SK-N-SH (cell line): ENCODE data around the gene LRRC27. TPM values are rescaled to one million over a fixed set of nuclear protein-coding genes. Genes with fewer than 3 reads are reported as not detected.
A peak's percentile ranks its signal among the peaks of the same experiment; 100 is the strongest.

Source experiments
- CTCF ChIA-PET: fragments of 300-600, 350-600 bp; formaldehyde crosslinking; extraction: SDS; loops from one replicate; lab custom pipeline; 2021; lab: Yijun Ruan, JAX
- POLR2A ChIA-PET: fragments of 350-600 bp; sonication (Branson Sonifier 250); formaldehyde crosslinking; extraction: SDS; loops from one replicate; lab custom pipeline; 2020; ENCODE audit warnings: antibody characterized with exemption, inconsistent platforms; lab: Yijun Ruan, JAX
- DNase-seq: peaks from one replicate; pipeline ENCODE4 v3.0.0; 2012
- H2AFZ ChIP-seq: fragments of 200-600 bp; sonication (generic); 2 replicates; pipeline ENCODE4 v1.8.1; 2016; ENCODE audit warnings: antibody characterized with exemption, mild to moderate bottlenecking, low read depth
- H3F3A ChIP-seq: fragments of 200-600 bp; sonication (generic); replicated peaks from 2 replicates; pipeline ENCODE3; 2016; ENCODE audit warnings: antibody characterized with exemption, mild to moderate bottlenecking; ENCODE audit not compliant: insufficient read depth
- H3K27ac ChIP-seq, 2 experiments: fragments of 200-500 bp in 1 of 2; fragments of 200-600 bp in 1 of 2; sonication (Bioruptor generic) in 1 of 2; sonication (generic), shearing (Covaris generic) in 1 of 2; 2 replicates each; pipeline versions ENCODE4 v1.5.1 to v1.6.1; 2014 to 2016; ENCODE audit warnings: low read depth in 2 of 2, inconsistent platforms in 1 of 2, low read length in 1 of 2, mild to moderate bottlenecking in 1 of 2, mixed read lengths in 1 of 2
- H3K27me3 ChIP-seq: fragments of 200-600 bp; sonication (generic), shearing (Covaris generic); 2 replicates; pipeline ENCODE4 v1.6.1; 2016; ENCODE audit warnings: mixed run types; ENCODE audit not compliant: insufficient read depth
- H3K36me3 ChIP-seq, 2 experiments: fragments of 200-500 bp in 1 of 2; fragments of 200-600 bp in 1 of 2; sonication (Bioruptor generic) in 1 of 2; sonication (generic) in 1 of 2; replicated peaks in 1 of 2; 2 replicates each; pipeline versions ENCODE3 to v1.5.1; 2014 to 2016; ENCODE audit warnings: low read length in 1 of 2, mild to moderate bottlenecking in 1 of 2; ENCODE audit not compliant: insufficient read depth in 2 of 2, control insufficient read depth in 1 of 2
- H3K4me1 ChIP-seq, 2 experiments: fragments of 200-500 bp in 1 of 2; fragments of 200-600 bp in 1 of 2; sonication (Bioruptor generic) in 1 of 2; sonication (generic), shearing (Covaris generic) in 1 of 2; 2 replicates each; pipeline versions ENCODE4 v1.5.1 to v1.6.1; 2014 to 2016; ENCODE audit warnings: low read depth in 1 of 2, low read length in 1 of 2, mixed run types in 1 of 2; ENCODE audit not compliant: insufficient read depth in 2 of 2, control insufficient read depth in 1 of 2
- H3K4me2 ChIP-seq: fragments of 200-600 bp; sonication (generic), shearing (Covaris generic); 2 replicates; pipeline ENCODE4 v1.6.1; 2017; ENCODE audit warnings: mixed run types
- H3K4me3 ChIP-seq, 2 experiments: fragments of 200-500 bp in 1 of 2; fragments of 200-600 bp in 1 of 2; sonication (Bioruptor generic) in 1 of 2; sonication (generic), shearing (Covaris generic) in 1 of 2; 2 replicates each; pipeline versions ENCODE4 v1.5.1 to v1.8.1; 2014 to 2016; ENCODE audit warnings: low read depth in 2 of 2, inconsistent platforms in 1 of 2, low read length in 1 of 2, mild to moderate bottlenecking in 1 of 2, mixed read lengths in 1 of 2, moderate library complexity in 1 of 2
- H3K79me2 ChIP-seq: fragments of 200-600 bp; sonication (generic); 2 replicates; pipeline ENCODE4 v1.8.1; 2017; ENCODE audit warnings: mild to moderate bottlenecking; ENCODE audit not compliant: insufficient read depth
- H3K9ac ChIP-seq: fragments of 200-600 bp; sonication (generic); 2 replicates; pipeline ENCODE4 v1.6.1; 2017; ENCODE audit warnings: mixed run types
- H3K9me2 ChIP-seq: fragments of 200-600 bp; sonication (generic); 2 replicates; pipeline ENCODE4 v1.6.1; 2017; ENCODE audit warnings: mixed run types
- H3K9me3 ChIP-seq: fragments of 200-600 bp; sonication (generic); 2 replicates; pipeline ENCODE4 v1.6.1; 2017; ENCODE audit warnings: mixed run types, mild to moderate bottlenecking, moderate library complexity
- H4K20me1 ChIP-seq: fragments of 200-600 bp; sonication (generic); 2 replicates; pipeline ENCODE4 v1.6.1; 2017; ENCODE audit warnings: mild to moderate bottlenecking, mixed run types; ENCODE audit not compliant: insufficient read depth
- CHD2 ChIP-seq: fragments of 150-350 bp; IDR thresholded peaks from 2 replicates; pipeline ENCODE4 v1.6.1; 2018; ENCODE audit warnings: low read length; ENCODE audit not compliant: partially characterized antibody
- ELF1 ChIP-seq: IDR thresholded peaks from 2 replicates; pipeline ENCODE4 v1.4.0; 2012
- EP300 ChIP-seq, 2 experiments: IDR thresholded peaks; 2 replicates each; pipeline versions ENCODE4 v1.4.0 to v1.6.1; 2012; ENCODE audit warnings: borderline replicate concordance in 1 of 2, low read depth in 1 of 2, low read length in 1 of 2
- EZH2phosphoT487 ChIP-seq: fragments of 200-600 bp; sonication (generic); IDR thresholded peaks from 2 replicates; pipeline ENCODE4 v1.6.1; 2017; ENCODE audit warnings: low read depth, mixed run types, mild to moderate bottlenecking, antibody characterized with exemption, moderate library complexity, borderline replicate concordance
- FOXM1 ChIP-seq: IDR thresholded peaks from 2 replicates; pipeline ENCODE4 v1.4.0; 2012; ENCODE audit warnings: low read depth, mild to moderate bottlenecking
- GABPA ChIP-seq: IDR thresholded peaks from 2 replicates; pipeline ENCODE4 v1.4.0; 2012; ENCODE audit warnings: low read depth, mild to moderate bottlenecking
- IRF3 ChIP-seq: fragments of 150-350 bp; IDR thresholded peaks from 2 replicates; pipeline ENCODE4 v1.6.1; 2016; ENCODE audit warnings: mild to moderate bottlenecking, low read depth, low read length
- MEF2A ChIP-seq: IDR thresholded peaks from 2 replicates; pipeline ENCODE4 v1.4.0; 2012; ENCODE audit warnings: low read depth, borderline replicate concordance
- NFIC ChIP-seq: IDR thresholded peaks from 2 replicates; pipeline ENCODE4 v1.4.0; 2012; ENCODE audit warnings: borderline replicate concordance
- REST ChIP-seq: IDR thresholded peaks from 2 replicates; pipeline ENCODE4 v1.6.1; 2012; ENCODE audit warnings: mild to moderate bottlenecking, low read depth, low read length, moderate library complexity
- RFX5 ChIP-seq: IDR thresholded peaks from 2 replicates; pipeline ENCODE4 v1.6.1; 2012; ENCODE audit warnings: mild to moderate bottlenecking, improper control_type of control experiment, low read length
- RXRA ChIP-seq: IDR thresholded peaks from 2 replicates; pipeline ENCODE4 v1.4.0; 2012; ENCODE audit warnings: low read depth, mild to moderate bottlenecking, borderline replicate concordance
- SMC3 ChIP-seq: IDR thresholded peaks from 2 replicates; pipeline ENCODE4 v1.6.1; 2012; ENCODE audit warnings: low read depth, low read length, improper control_type of control experiment
- TCF12 ChIP-seq: IDR thresholded peaks from 2 replicates; pipeline ENCODE4 v1.4.0; 2012
- USF2 ChIP-seq: fragments of 150-350 bp; IDR thresholded peaks from 2 replicates; pipeline ENCODE4 v1.6.1; 2017; ENCODE audit warnings: antibody characterized with exemption, low read length, low read depth, borderline replicate concordance
- YY1 ChIP-seq: IDR thresholded peaks from 2 replicates; pipeline ENCODE4 v1.4.0; 2012; ENCODE audit warnings: low read depth, mild to moderate bottlenecking
- WGBS: methylation state at CpG from one replicate; pipeline ENCODE4 v1.1.6; 2017; ENCODE audit warnings: low lambda C conversion rate; 5-methylcytosine and 5-hydroxymethylcytosine counted together
- polyA plus RNA-seq, 3 experiments: library from polyadenylated mRNA; depleted of rRNA; stranded (reverse); fragments of >200 nt; gene quantifications; 2 replicates each; pipeline ENCODE4 v1.2.3, GENCODE V29; 2012
- TF ChIP-seq, protein P1 (sequence below): IDR thresholded peaks from 2 replicates; pipeline ENCODE4 v1.4.0; 2012; ENCODE audit warnings: low read depth, borderline replicate concordance

The LRRC27 gene
- polyA plus RNA-seq, 1 of the 3 experiments (the other 2 are of a cell fraction) = 10.0 TPM

DNA sequence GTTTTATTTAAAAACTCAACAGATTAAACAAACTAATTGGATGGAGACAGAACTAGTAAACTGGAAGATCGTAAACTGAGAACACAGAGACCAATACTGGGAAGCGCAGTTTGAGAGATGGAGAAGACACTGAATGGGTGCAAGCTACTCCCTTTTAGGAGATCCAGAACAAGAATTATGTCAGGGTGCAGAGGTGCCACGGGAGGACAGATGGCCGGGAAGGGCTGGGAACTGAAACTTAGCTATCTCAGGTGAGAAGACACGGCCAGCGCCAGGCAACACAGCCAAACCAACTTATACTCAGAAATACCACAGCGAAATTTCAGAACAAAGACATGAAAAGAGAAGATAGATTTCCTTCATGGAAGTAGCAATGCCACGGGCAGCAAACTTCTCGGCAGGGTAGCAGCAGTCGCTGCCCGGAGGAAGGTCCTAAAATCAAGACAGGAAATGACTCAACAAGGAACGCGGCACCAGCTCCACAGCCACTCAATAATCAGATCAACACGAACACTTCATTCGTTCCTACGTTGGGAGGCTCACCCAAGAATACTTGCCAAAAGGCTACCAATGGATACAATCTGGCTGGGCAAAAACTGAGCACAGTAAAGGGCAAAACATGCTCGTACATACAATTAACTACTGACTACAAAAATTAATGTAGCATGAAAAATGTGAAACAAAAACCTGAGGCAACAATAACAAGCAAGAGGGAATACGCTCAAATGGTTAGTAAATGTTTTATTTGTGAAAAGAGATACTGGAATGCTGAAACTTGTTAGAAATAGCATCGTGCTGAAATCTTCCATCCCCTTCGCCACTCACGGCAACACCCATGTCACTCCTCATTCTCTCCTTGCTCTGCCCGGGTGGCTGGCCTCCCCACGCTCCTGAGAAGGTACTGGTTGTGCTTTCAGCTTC is 2.2 kb upstream of the LRRC27 start (continued):
- TF ChIP-seq, protein P1, sequence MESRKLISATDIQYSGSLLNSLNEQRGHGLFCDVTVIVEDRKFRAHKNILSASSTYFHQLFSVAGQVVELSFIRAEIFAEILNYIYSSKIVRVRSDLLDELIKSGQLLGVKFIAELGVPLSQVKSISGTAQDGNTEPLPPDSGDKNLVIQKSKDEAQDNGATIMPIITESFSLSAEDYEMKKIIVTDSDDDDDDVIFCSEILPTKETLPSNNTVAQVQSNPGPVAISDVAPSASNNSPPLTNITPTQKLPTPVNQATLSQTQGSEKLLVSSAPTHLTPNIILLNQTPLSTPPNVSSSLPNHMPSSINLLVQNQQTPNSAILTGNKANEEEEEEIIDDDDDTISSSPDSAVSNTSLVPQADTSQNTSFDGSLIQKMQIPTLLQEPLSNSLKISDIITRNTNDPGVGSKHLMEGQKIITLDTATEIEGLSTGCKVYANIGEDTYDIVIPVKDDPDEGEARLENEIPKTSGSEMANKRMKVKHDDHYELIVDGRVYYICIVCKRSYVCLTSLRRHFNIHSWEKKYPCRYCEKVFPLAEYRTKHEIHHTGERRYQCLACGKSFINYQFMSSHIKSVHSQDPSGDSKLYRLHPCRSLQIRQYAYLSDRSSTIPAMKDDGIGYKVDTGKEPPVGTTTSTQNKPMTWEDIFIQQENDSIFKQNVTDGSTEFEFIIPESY = no peak
- no peak; the same call in 1 of the 2 replicates for TF ChIP-seq NFIC
- TF ChIP-seq TCF12 = peak; percentile 23; the same call in 1 of the 2 replicates
- peak; percentile 44; the same call in 1 of the 2 replicates for TF ChIP-seq ELF1
- no peak for TF ChIP-seq YY1
- no peak for TF ChIP-seq RFX5
- TF ChIP-seq REST = no peak
- no peak for TF ChIP-seq CHD2
- no peak for TF ChIP-seq SMC3
- no peak for TF ChIP-seq RXRA
- TF ChIP-seq FOXM1 = no peak
- TF ChIP-seq USF2 = no peak

GRCh38 chr10:132330486-132330833 is 1.5 kb upstream of the LRRC27 start:
- H3F3A ChIP-seq = peaks cover 7% of the 10 kb centered on the region
- peaks cover 0 to 30% of the 10 kb centered on the region in 2 experiments; a peak in 3 of 4 replicates for H3K4me1 ChIP-seq
- peak overlapping the region; percentile 60 to 62; a peak in 3 of 4 replicates for H3K27ac ChIP-seq
- H3K9me2 ChIP-seq = no peaks in the 10 kb centered on the region
- POLR2A ChIA-PET = no interaction called here
- TF ChIP-seq EZH2phosphoT487 (no peak), RXRA (no peak), MEF2A (no peak), GABPA (no peak), CHD2 (no peak), EP300 (IDR thresholded peaks at IDR 0.05; ENCODE audit: borderline replicate concordance in 1 of 2, low read depth in 1 of 2, low read length in 1 of 2) (no peak), IRF3 (no peak)
- TF ChIP-seq, all 33 proteins: peak for 0
- 73% methylated on average over 8 of the region's 8 CpGs for WGBS
- no peaks in the 10 kb centered on the region for H3K27me3 ChIP-seq
- DNase-seq = no peak
- no peaks in the 10 kb centered on the region for H3K9me3 ChIP-seq
- H3K9ac ChIP-seq = peak overlapping the region; percentile 93; the same call in 1 of the 2 replicates
- no peaks in the 10 kb centered on the region for H4K20me1 ChIP-seq
- H3K79me2 ChIP-seq = peaks cover 71% of the 10 kb centered on the region
- H3K4me3 ChIP-seq = peak overlapping the region; percentile 81 to 91
- peaks cover 8 to 24% of the 10 kb centered on the region in 2 experiments for H3K36me3 ChIP-seq
- H2AFZ ChIP-seq = no peak overlapping the region
- peak overlapping the region; percentile 91 for H3K4me2 ChIP-seq
- CTCF ChIA-PET = no interaction called here
